GM18870 (cell line): ENCODE data around the gene MATN4.
"Not testable (repeated sequence)": the region's sequence is repeated elsewhere in the genome, so short reads cannot be mapped to it uniquely, and the experiment has no call there.

Experiments
- ATAC-seq: cut with Tn5 transposase; IDR thresholded peaks from one replicate; pipeline ENCODE4 v1.9.1; 2021; ENCODE audit warnings: moderate library complexity; ENCODE audit not compliant: unreplicated experiment

Gene MATN4, protein sequence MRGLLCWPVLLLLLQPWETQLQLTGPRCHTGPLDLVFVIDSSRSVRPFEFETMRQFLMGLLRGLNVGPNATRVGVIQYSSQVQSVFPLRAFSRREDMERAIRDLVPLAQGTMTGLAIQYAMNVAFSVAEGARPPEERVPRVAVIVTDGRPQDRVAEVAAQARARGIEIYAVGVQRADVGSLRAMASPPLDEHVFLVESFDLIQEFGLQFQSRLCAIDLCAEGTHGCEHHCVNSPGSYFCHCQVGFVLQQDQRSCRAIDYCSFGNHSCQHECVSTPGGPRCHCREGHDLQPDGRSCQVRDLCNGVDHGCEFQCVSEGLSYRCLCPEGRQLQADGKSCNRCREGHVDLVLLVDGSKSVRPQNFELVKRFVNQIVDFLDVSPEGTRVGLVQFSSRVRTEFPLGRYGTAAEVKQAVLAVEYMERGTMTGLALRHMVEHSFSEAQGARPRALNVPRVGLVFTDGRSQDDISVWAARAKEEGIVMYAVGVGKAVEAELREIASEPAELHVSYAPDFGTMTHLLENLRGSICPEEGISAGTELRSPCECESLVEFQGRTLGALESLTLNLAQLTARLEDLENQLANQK

GRCh38 chr20:45308117-45308778 lies at the start of gene MATN4:
MATN4 (minus strand) TSS chr20:45308299; CDS start chr20:45305582, 2,717 bp downstream.
- ATAC-seq, result no peak

- no peak for ATAC-seq
Measured at GRCh38 chr20:45355209-45356084, 47.3 kb upstream of the MATN4 start.

DNA sequence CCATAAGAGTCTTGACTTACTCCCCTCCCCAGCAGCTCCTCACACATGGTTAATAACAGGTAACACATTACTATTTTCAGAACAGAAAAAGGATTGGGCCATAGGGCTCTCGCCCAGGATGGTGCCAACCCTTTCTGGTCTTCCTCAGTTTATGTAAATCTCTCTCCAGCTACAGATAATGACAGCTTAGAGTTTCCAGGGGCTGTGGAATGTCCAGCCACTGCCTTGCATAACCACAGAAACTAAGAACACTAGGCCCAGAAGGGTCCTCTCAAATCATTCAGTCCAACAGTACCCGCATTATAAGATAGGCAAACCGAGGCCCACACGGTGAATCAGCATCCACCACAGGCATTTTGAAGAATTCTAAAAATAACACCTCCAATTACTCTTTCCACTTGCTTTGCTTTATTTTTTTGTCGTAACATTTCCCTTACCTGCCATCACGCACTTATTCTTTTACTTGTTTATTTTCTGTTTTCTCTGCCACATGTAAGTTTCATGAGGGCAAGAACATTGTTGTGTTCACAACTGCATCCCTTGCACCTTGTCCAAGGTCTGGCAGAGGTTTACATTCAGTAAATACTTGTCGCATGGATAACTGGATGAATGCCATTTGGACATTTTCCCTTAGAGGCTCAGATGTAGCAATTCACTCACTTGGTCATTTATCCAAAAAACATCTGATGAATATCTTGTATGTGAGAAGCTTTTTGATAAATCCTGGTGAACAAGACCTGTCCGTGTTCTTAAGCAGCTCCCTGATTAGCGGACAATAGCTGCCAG lies 46.5 kb upstream of the MATN4 start:
- no peak for ATAC-seq

DNA sequence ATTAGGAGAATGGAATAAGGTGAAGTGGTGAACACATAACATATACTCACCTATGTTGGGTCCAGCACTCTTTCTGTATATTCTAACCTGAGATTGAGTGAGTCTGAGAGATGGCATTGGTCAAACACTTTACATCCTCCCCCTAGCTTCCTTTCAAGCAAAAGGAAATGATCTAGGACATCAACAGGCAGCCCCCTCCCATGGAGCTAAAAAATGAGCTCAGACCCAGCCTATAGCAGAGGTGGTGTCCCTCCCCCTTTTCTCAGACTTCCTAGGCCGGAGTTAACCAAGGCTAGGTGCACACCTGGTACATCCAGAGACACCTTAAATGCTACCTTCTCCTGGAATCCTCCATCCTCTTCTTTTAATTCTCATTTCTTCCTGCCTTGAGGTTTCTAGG lies 45.6 kb upstream of the MATN4 start:
- ATAC-seq, result no peak

GRCh38 chr20:45352729-45353128 lies 44.6 kb upstream of the MATN4 start:
- no peak for ATAC-seq

GRCh38 chr20:45350795-45351194 lies 42.7 kb upstream of the MATN4 start:
- ATAC-seq, result not testable (repeated sequence)

- no peak for ATAC-seq
Measured at GRCh38 chr20:45350217-45350616, 42.1 kb upstream of the MATN4 start.

- ATAC-seq, result no peak
Measured at GRCh38 chr20:45347936-45348778, 40.1 kb upstream of the MATN4 start, which contains the start of gene SDC4. SDC4 (minus strand) TSS chr20:45348424; CDS start chr20:45348384, 40 bp downstream.

GRCh38 chr20:45347297-45347935 lies 39.3 kb upstream of the MATN4 start:
- no peak for ATAC-seq

GRCh38 chr20:45346851-45347250 lies 38.8 kb upstream of the MATN4 start:
- no peak for ATAC-seq

DNA sequence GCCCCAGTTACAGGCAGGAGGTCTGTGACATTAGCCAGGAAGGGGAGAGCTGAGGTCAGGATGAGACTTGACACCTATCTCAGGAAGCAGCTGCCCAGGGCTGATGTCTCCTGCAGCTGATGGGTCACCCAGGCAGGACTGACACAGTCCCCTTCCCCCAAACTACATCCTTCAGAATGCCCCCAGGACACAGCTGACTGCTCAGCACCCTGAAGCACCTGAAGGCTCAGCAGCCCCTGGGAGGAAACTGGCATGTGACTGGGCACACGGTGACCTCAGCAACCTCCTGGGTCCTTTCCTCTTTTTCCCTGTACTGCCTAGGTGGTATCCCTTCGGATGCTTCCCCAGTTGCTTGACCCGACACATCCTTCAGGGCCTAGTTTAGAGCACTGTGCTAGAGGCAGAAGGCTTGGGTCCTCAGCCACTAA lies 38.2 kb upstream of the MATN4 start:
- no peak for ATAC-seq

GRCh38 chr20:45345104-45345936 lies 37.2 kb upstream of the MATN4 start:
- ATAC-seq, result no peak

- ATAC-seq, result no peak
Measured at GRCh38 chr20:45344168-45344860, 36.2 kb upstream of the MATN4 start.

DNA sequence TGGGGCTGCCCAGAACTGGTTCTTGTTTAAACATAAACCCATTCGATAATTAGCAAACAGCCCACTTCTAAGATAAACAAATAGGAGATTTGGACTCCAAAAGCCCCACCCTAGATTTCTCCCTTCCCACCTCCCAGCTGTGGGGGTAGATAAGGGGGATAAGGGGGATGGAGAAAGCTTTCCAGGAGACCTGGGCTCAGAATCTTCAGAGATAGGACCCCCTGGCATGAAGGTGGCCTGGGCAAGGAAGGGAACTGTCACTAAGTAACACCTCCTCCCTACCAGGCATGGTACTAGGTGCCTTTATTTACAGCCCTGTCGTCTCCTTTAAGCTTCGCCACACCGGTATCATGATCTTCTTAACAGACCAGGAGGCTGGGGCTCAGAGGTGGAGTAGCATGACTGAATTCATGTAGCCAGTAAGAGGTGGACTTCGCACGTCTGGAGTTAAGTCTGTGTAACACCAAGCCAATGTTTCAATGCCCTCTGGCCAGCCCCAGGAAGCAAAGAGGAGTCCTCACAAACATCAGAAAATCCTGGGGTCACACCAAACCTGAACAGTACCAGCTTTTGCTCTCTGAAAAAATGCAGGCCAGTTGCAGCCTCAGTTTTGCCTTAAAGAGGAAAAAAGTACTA lies 35.6 kb upstream of the MATN4 start:
- no peak for ATAC-seq

- no peak for ATAC-seq
Measured at GRCh38 chr20:45342855-45343531, 34.9 kb upstream of the MATN4 start.
